ENCODE results near the gene PRSS56.

The PRSS56 gene

GRCh38 chr2:232486558-232487384, 33.4 kb upstream of the PRSS56 start:
- CTCF ChIA-PET, result no interaction called here

GRCh38 chr2:232487385-232488096, 32.6 kb upstream of the PRSS56 start, which contains the start of gene ECEL1:
Gene ECEL1, minus strand, starts transcription at chr2:232487834. Its CDS starts 1,181 bp downstream, at chr2:232486653.
- no peak for DNase-seq (ENCODE audit: extremely low spot score)
- TF ChIP-seq, protein P1, sequence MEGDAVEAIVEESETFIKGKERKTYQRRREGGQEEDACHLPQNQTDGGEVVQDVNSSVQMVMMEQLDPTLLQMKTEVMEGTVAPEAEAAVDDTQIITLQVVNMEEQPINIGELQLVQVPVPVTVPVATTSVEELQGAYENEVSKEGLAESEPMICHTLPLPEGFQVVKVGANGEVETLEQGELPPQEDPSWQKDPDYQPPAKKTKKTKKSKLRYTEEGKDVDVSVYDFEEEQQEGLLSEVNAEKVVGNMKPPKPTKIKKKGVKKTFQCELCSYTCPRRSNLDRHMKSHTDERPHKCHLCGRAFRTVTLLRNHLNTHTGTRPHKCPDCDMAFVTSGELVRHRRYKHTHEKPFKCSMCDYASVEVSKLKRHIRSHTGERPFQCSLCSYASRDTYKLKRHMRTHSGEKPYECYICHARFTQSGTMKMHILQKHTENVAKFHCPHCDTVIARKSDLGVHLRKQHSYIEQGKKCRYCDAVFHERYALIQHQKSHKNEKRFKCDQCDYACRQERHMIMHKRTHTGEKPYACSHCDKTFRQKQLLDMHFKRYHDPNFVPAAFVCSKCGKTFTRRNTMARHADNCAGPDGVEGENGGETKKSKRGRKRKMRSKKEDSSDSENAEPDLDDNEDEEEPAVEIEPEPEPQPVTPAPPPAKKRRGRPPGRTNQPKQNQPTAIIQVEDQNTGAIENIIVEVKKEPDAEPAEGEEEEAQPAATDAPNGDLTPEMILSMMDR (IDR thresholded peaks at IDR 0.05; ENCODE audit: control extremely low read depth, extremely low read depth, low read depth, missing control alignments), result no peak
- ChIA-PET POLR2A (no interaction called here), CTCF (no interaction called here)

More at GRCh38 chr2:232486558-232487384, 33.4 kb upstream of the PRSS56 start:
- TF ChIP-seq, protein P1 (IDR thresholded peaks at IDR 0.05; ENCODE audit: control extremely low read depth, extremely low read depth, low read depth, missing control alignments), result no peak
- DNase-seq (ENCODE audit: extremely low spot score), result no peak
- POLR2A ChIA-PET, result no interaction called here

DNA sequence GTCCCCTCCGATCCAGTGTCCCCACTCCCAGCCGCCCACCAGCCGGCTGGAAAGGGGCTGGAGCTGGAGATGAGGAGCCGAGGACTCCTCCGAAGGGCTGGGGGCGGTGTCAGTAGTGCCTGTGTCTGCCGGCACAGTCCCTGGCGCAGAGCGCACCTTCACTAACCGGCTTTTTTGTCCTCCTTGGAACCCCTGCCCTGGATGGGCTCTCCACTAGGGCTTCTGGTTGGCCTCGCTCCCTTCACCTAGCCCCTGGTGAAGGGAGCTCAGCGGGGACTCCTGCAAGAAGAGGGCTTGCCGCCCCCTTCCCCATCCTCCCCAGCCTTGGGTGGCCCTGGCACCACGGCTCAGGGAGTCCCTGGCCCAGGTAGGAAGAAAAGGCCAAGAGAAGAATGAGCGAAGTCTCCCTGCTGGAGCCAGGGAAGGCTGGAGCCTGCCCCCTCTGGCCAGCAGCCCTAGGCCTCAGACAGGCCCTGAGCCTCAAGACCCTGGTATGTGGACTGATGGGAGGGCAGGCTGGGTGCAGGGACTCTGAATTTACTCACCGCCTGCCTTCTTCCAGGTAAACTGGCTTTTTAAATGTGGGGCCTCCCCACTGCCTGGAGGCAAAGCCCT, 32.0 kb upstream of the PRSS56 start:
- TF ChIP-seq, protein P1 (IDR thresholded peaks at IDR 0.05; ENCODE audit: control extremely low read depth, extremely low read depth, low read depth, missing control alignments), result no peak
- ChIA-PET POLR2A (no interaction called here), CTCF (no interaction called here)
- no peak for DNase-seq (ENCODE audit: extremely low spot score)

DNA sequence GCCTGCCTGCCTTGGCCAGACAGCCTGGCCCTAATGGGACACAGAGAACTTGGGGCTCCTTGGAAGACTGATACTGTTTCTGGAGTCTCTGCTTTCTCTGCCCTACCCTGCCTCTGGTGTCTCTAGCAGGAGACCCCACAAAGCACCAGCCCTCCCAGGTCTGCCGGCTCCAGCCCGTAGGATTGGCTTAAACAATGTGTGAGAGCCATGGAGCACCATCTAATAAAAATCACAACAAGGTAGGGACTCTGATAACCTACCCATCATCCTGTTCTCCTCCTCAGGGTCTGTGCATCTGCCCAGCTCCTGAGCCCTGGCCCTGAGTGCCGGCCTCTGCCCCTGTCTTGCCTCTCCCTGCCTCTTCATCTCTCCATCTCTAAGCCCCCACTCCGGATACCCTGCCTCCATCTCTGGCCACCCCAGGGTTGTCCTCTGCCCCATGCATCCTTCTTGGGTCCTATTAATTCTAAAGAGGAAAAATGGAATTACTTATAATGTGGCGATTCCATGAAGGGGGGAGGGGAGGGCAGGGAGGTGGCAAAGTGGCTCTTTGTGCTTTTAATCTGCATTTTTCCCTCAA, 31.4 kb upstream of the PRSS56 start:
- TF ChIP-seq, protein P1 (IDR thresholded peaks at IDR 0.05; ENCODE audit: control extremely low read depth, extremely low read depth, low read depth, missing control alignments), result no peak
- ChIA-PET CTCF (no interaction called here), POLR2A (no interaction called here)
- no peak for DNase-seq (ENCODE audit: extremely low spot score)

DNA sequence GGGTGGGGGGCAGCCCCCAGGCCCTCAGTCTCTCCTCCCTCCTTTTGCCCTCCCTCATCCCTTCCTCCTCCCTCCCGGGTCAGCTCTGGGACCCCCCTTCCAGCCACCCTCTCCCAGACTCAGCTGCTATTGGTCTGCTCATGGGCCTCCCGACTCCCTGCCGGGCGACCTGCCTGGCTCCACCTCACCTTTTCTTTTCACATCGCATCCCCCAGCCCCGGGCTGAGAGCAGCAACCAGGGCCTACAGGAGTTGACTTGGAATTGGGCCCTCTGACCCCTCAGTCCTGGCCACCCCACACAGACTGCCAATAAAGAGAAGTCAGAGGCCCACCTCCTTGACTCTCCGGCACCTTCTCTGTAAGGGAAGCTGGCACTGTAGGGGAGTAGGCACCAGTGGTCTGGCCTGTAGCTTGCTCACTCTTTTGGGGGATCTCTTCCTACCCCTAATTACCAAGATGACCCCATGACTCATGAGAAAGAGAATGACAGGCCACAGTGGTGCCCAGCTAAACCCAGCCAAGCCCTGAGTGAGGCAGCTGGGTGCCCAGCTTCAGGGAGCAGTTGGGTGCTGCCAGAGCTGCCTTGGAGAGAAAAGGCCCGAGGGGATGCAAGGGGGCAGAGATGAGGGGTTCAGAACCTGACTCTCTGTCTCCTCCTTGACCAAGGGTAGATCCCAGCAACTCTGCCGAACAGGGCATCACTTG, 30.5 kb upstream of the PRSS56 start:
- POLR2A ChIA-PET, result no interaction called here

More for the DNA sequence above, 30.5 kb upstream of the PRSS56 start:
- no peak for DNase-seq (ENCODE audit: extremely low spot score)
- TF ChIP-seq, protein P1 (IDR thresholded peaks at IDR 0.05; ENCODE audit: control extremely low read depth, extremely low read depth, low read depth, missing control alignments), result no peak
- CTCF ChIA-PET, result interaction anchor here (1.2 to 1.5 kb wide), 2 partner anchors 14 to 31 kb away, joined by 3 read pairs; partner anchors contain the start of gene PRSS56

All from GM10248 (cell line).